Mucosa of descending colon (tissue), 3 donors: ENCODE measurements around the gene CLDN18. TPM values are rescaled to one million over a fixed set of nuclear protein-coding genes. Genes with fewer than 3 reads are reported as not detected.

Source experiments
- ATAC-seq: fragments of 200-7000 bp; cut with Tn5 transposase; one replicate; pipeline ENCODE4 v1.9.1; 2020; ENCODE audit warnings: mild to moderate bottlenecking, moderate library complexity
- DNase-seq, 3 donors: peaks; one replicate each; pipeline ENCODE4 v3.0.0-alpha.2; 2020
- H3K36me3 ChIP-seq: fragments of 200-600 bp; one replicate; pipeline ENCODE4 v1.8.0; 2021; ENCODE audit warnings: low read depth, mild to moderate bottlenecking
- H3K4me1 ChIP-seq: fragments of 200-600 bp; one replicate; pipeline ENCODE4 v1.8.0; 2021; ENCODE audit warnings: low read depth, mild to moderate bottlenecking
- H3K4me3 ChIP-seq: fragments of 200-600 bp; one replicate; pipeline ENCODE4 v1.8.0; 2021; ENCODE audit warnings: mild to moderate bottlenecking
- H3K9me3 ChIP-seq: fragments of 200-600 bp; one replicate; pipeline ENCODE4 v1.8.0; 2021; ENCODE audit warnings: mild to moderate bottlenecking
- intact Hi-C, 2 donors: fragments of 100-400 bp; cut with DNase I in 1 of 2; cut with micrococcal nuclease in 1 of 2; formaldehyde crosslinking; loops; one replicate each; pipeline versions ENCODE4 v1.11.0 to v1.11.1; 2022; cut with DNase I, micrococcal nuclease
- total RNA-seq, 3 donors: library from RNA; stranded (reverse); fragmentation: NEBNext Ultra II Directional in 2 of 3; extraction: Animal tissue kit (Norgen Biotek cat#: 25700) in 2 of 3; gene quantifications; one replicate each; pipeline versions ENCODE4 v1.2.1 to v1.2.4, GENCODE V29; 2021 to 2023
- TF ChIP-seq, protein P1 (sequence below): fragments of 200-600 bp; IDR thresholded peaks from one replicate; pipeline ENCODE4 v1.8.0; 2022; ENCODE audit warnings: antibody characterized with exemption, mild to moderate bottlenecking
- donor health status: DM: no; HTN: no; CAD: no; lungs with moderate emphysema.
- donor health status: DM: no; HTN: no; CAD: no.
- donor health status: DM: no; HTN: yes; CAD: no.

CLDN18 gene
- total RNA-seq, 3 donors from 2014 or later = not detected

DNA sequence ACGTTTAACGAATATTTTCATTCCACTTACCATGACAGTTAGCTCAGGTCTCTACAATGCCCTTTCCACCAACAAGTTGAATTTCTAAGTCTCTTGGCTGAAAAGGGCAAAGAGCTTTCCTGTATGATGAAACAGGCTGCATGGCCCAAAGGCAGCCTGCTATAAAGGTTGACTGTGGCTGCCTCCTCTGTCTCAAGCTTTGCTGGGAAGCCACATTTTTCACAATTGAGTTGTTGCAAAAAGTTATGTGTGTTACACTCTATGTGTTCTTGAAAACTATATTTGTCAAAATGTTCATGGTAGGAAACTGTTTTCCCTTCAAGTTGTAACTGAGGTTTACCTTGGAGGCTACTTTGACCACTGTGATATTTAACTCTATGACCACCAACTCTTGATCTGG lies 56.0 kb downstream of the CLDN18 start:
- Histone ChIP-seq H3K4me1 (no peaks in the 10 kb centered on the region), H3K4me3 (no peak overlapping the region), H3K9me3 (no peaks in the 10 kb centered on the region), H3K36me3 (no peaks in the 10 kb centered on the region)
- intact Hi-C loops = loop anchor here in 1 of 2 donors (5.0 kb wide), 1 partner anchor 51 kb away; the partner anchor contains the start of gene DZIP1L
- ATAC-seq (no peak), DNase-seq (no peak)
- TF ChIP-seq, protein P1, sequence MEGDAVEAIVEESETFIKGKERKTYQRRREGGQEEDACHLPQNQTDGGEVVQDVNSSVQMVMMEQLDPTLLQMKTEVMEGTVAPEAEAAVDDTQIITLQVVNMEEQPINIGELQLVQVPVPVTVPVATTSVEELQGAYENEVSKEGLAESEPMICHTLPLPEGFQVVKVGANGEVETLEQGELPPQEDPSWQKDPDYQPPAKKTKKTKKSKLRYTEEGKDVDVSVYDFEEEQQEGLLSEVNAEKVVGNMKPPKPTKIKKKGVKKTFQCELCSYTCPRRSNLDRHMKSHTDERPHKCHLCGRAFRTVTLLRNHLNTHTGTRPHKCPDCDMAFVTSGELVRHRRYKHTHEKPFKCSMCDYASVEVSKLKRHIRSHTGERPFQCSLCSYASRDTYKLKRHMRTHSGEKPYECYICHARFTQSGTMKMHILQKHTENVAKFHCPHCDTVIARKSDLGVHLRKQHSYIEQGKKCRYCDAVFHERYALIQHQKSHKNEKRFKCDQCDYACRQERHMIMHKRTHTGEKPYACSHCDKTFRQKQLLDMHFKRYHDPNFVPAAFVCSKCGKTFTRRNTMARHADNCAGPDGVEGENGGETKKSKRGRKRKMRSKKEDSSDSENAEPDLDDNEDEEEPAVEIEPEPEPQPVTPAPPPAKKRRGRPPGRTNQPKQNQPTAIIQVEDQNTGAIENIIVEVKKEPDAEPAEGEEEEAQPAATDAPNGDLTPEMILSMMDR = no peak

DNA sequence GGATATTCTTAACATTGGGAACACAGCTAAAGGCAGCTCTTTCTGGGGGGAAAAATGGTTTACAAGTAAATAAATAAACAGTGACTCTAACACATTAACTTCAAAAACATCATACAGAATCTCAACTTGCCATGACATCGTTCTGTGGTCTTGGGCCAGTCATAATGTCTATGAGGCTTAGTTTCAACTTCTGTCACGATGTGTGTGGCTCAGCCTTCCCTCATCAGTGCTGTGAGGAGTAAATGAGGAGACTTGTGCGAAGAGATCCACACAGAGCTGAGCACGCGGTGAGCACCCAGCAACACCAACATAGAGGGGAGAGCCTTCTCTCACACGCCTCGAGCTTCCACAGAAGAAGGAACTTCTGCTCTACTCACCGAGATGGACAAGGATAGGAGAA lies 56.4 kb downstream of the CLDN18 start:
- intact Hi-C loops = loop anchor here in 1 of 2 donors (5.0 kb wide), 1 partner anchor 51 kb away; the partner anchor contains the start of gene DZIP1L
- H3K4me1 ChIP-seq = no peaks in the 10 kb centered on the region
- ATAC-seq = no peak

DNA sequence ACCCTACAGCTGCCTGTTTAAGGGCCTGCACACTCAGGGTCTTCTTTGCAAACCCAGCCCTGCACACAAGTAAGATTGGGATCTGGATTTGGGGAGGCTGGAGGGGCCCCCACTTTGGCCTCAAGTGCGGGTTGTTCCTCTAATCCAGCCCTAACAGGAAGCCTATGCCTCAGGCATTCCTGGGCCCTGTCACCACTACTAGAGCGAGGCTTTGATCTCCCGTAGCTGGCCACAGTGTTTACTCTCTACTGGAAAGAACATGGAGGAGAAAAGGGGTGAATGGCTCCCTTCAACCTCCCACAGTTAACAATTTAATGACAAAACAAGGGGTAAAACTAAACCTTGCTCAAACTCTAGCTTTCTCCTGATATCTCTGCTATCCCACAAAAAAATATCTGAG lies 57.0 kb downstream of the CLDN18 start:
- no peak for ATAC-seq
- DNase-seq = no peak
- intact Hi-C loops = loop anchor here in 1 of 2 donors (5.0 kb wide), 1 partner anchor 50 kb away; the partner anchor contains the start of gene DZIP1L
- H3K36me3 ChIP-seq = no peaks in the 10 kb centered on the region
- TF ChIP-seq, protein P1 = no peak
- H3K4me1 ChIP-seq = no peaks in the 10 kb centered on the region
- no peak overlapping the region for H3K4me3 ChIP-seq
- H3K9me3 ChIP-seq = no peaks in the 10 kb centered on the region

More for the DNA sequence above, 56.4 kb downstream of the CLDN18 start:
- TF ChIP-seq, protein P1 = no peak
- no peak for DNase-seq
- Histone ChIP-seq H3K9me3 (no peaks in the 10 kb centered on the region), H3K4me3 (no peak overlapping the region), H3K36me3 (no peaks in the 10 kb centered on the region)

DNA sequence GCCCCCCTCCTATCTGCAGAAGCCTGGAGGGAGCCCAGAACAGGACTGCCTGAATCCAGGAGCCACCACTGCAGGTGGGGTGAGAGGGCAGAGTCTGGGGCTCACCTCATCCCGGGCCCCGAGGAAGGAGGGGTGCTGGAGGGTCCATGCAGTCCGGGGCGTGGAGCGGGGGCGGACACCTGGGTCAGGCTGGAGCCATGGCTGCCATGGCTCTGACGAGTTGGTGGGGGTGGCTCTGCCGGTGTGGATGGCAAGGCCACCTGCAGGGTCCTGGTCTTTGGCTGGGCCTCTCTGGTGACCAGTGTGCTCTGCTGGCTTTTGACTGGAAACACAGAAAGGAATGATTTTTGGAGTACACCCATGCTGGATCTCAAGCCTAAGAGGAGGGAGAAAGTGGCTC lies 58.1 kb downstream of the CLDN18 start:
- ATAC-seq (no peak), DNase-seq (no peak)
- TF ChIP-seq, protein P1 = no peak
- Histone ChIP-seq H3K9me3 (no peaks in the 10 kb centered on the region), H3K4me3 (no peak overlapping the region), H3K36me3 (no peaks in the 10 kb centered on the region), H3K4me1 (no peaks in the 10 kb centered on the region)
- intact Hi-C loops = loop anchor here in 1 of 2 donors (5.0 kb wide), 1 partner anchor 49 kb away; the partner anchor contains the start of gene DZIP1L

DNA sequence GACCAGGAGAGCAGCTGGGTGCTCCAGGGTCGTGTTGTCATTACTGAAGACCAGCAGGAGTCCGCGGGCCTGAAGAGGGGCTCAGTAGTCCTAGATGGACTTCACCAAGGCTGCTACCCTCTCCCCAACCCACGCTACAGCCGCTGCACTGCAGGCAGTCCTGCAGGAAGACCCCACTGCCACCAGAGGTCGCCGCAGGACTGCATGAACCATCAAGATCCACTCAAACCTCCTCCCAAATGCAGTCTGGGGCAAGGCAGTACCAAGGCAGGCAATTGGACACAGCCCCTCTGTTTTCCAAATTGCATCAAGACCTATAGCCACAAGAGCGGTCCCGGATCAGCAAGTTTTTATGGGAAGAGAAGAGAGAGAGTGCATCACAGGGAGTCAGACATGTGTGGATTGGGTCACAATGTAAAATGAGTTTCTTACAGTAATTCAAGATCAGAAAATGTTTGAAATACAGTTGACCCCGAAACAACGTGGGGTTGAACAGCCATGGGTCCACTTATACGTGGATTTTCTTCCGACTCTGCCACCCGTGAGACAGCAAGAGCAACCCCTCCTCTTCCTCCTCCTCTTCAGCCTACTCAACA lies 58.7 kb downstream of the CLDN18 start:
- ATAC-seq (peak; percentile 91), DNase-seq (peak; percentile 73 to 79 (median 73))
- no peak overlapping the region for H3K4me3 ChIP-seq
- no peaks in the 10 kb centered on the region for H3K9me3 ChIP-seq
- TF ChIP-seq, protein P1 = peak; percentile 90
- no peaks in the 10 kb centered on the region for H3K4me1 ChIP-seq
- intact Hi-C loops = loop anchor here in 1 of 2 donors (5.0 kb wide), 1 partner anchor 49 kb away; the partner anchor contains the start of gene DZIP1L
- no peaks in the 10 kb centered on the region for H3K36me3 ChIP-seq
